Gastroesophageal sphincter (tissue), 4 donors: Measurements from ENCODE around the gene ZDHHC3. TPM values are rescaled to one million over a fixed set of nuclear protein-coding genes. Genes with fewer than 3 reads are reported as not detected.
A peak's percentile ranks its signal among the peaks of the same experiment; 100 is the strongest.

Experiments used
- ATAC-seq: fragments of 150-250 bp; one replicate; pipeline ENCODE4 v1.9.1; 2016; ENCODE audit warnings: mild to moderate bottlenecking, moderate library complexity
- H3K27ac ChIP-seq, 4 donors: fragments of 200-600 bp; sonication (generic) in 3 of 4; 1 replicate in 3 of 4; 2 replicates in 1 of 4; pipeline ENCODE4 v1.5.1; 2016 to 2019
- H3K27me3 ChIP-seq: fragments of 200-600 bp; sonication (generic); one replicate; pipeline ENCODE4 v1.5.1; 2019
- H3K36me3 ChIP-seq, 2 donors: fragments of 200-600 bp; sonication (generic); one replicate each; pipeline ENCODE4 v1.5.1; 2019; ENCODE audit warnings: control low read depth in 1 of 2
- H3K4me1 ChIP-seq, 3 donors: fragments of 200-600 bp; sonication (generic); 1 replicate in 2 of 3; 2 replicates in 1 of 3; pipeline ENCODE4 v1.5.1; 2016 to 2019; ENCODE audit warnings: control low read depth in 2 of 3
- H3K4me3 ChIP-seq, 2 donors: fragments of 200-600 bp; sonication (generic); one replicate each; pipeline ENCODE4 v1.5.1; 2019; ENCODE audit warnings: mild to moderate bottlenecking in 1 of 2, moderate library complexity in 1 of 2
- H3K9me3 ChIP-seq, 3 donors: fragments of 200-600 bp; sonication (generic); one replicate each; pipeline ENCODE4 v1.5.1; 2017 to 2019; ENCODE audit warnings: control low read depth in 2 of 3
- CTCF ChIP-seq, 4 experiments: fragments of 200-600 bp in 2 of 4; fragments of 450-650 bp in 2 of 4; sonication (generic) in 1 of 4; IDR thresholded peaks; one replicate each; pipeline ENCODE4 v1.5.1; 2017 to 2019; ENCODE audit warnings: antibody characterized with exemption in 4 of 4, mild to moderate bottlenecking in 2 of 4, moderate library complexity in 2 of 4
- EP300 ChIP-seq: sonication (generic); formaldehyde crosslinking; IDR thresholded peaks from one replicate; pipeline ENCODE4 v1.6.1; 2017; ENCODE audit warnings: antibody characterized with exemption, mild to moderate bottlenecking
- POLR2A ChIP-seq, 2 donors: fragments of 450-650 bp; IDR thresholded peaks; one replicate each; pipeline ENCODE4 v1.6.1; 2017; ENCODE audit warnings: antibody characterized with exemption in 2 of 2, mild to moderate bottlenecking in 2 of 2, moderate library complexity in 1 of 2
- POLR2AphosphoS5 ChIP-seq: sonication (generic); formaldehyde crosslinking; IDR thresholded peaks from one replicate; pipeline ENCODE4 v1.6.1; 2017; ENCODE audit warnings: antibody characterized with exemption
- WGBS, 2 donors: methylation state at CpG; one replicate each; pipeline ENCODE4 v1.1.5; 2018; ENCODE audit warnings: low coverage in 1 of 2; 5-methylcytosine and 5-hydroxymethylcytosine counted together
- total RNA-seq, 4 donors: library from RNA; depleted of rRNA; stranded (reverse); fragments of >200 nt; gene quantifications; one replicate each; pipeline ENCODE4 v1.1.0, GENCODE V29; 2016

ZDHHC3 gene
- total RNA-seq, 4 donors from 2014 or later = 66.6 to 91.2 (median 78.5) TPM

- 70 to 89% methylated on average over 3 of the region's 3 CpGs for WGBS, 2 donors
These were observed 85.1 kb downstream of the ZDHHC3 start for GRCh38 chr3:44890852-44891251.

GRCh38 chr3:44890258-44890657 is 85.7 kb downstream of the ZDHHC3 start:
- no peak for TF ChIP-seq POLR2A (IDR thresholded peaks at IDR 0.05)
- TF ChIP-seq EP300 = no peak
- TF ChIP-seq CTCF (IDR thresholded peaks at IDR 0.05) = no peak
- TF ChIP-seq POLR2AphosphoS5 = no peak
- H3K27ac ChIP-seq = no peak overlapping the region
- no peak for ATAC-seq
- no peaks in the 10 kb centered on the region for H3K4me1 ChIP-seq
- H3K27me3 ChIP-seq = peaks cover 17% of the 10 kb centered on the region
- 34% methylated on average over 2 of the region's 3 CpGs; no CpG with 5 or more reads in 1 of the 2 donors for WGBS, 2 donors
- no peak overlapping the region for H3K4me3 ChIP-seq
- no peaks in the 10 kb centered on the region for H3K9me3 ChIP-seq
- H3K36me3 ChIP-seq = no peaks in the 10 kb centered on the region

More at GRCh38 chr3:44890852-44891251, 85.1 kb downstream of the ZDHHC3 start:
- TF ChIP-seq POLR2AphosphoS5 (no peak), CTCF (IDR thresholded peaks at IDR 0.05) (no peak), POLR2A (IDR thresholded peaks at IDR 0.05) (no peak), EP300 (no peak)
- Histone ChIP-seq H3K27me3 (peaks cover 17% of the 10 kb centered on the region), H3K27ac (no peak overlapping the region), H3K4me3 (no peak overlapping the region), H3K36me3 (no peaks in the 10 kb centered on the region), H3K9me3 (no peaks in the 10 kb centered on the region), H3K4me1 (no peaks in the 10 kb centered on the region)
- ATAC-seq = no peak

- Histone ChIP-seq H3K9me3 (no peaks in the 10 kb centered on the region), H3K27ac (no peak overlapping the region), H3K27me3 (peaks cover 19% of the 10 kb centered on the region), H3K4me1 (no peaks in the 10 kb centered on the region), H3K4me3 (no peak overlapping the region), H3K36me3 (no peaks in the 10 kb centered on the region)
- ATAC-seq = no peak
- TF ChIP-seq POLR2AphosphoS5 (no peak), CTCF (IDR thresholded peaks at IDR 0.05) (no peak), EP300 (no peak), POLR2A (IDR thresholded peaks at IDR 0.05) (no peak)
- WGBS, 2 donors = 75% methylated on average over 6 to 7 of the region's 7 CpGs
These were observed 88.9 kb downstream of the ZDHHC3 start for GRCh38 chr3:44887101-44887500.

- Histone ChIP-seq H3K4me3 (no peak overlapping the region), H3K27ac (no peak overlapping the region), H3K36me3 (no peaks in the 10 kb centered on the region), H3K27me3 (peaks cover 19% of the 10 kb centered on the region), H3K4me1 (no peaks in the 10 kb centered on the region), H3K9me3 (no peaks in the 10 kb centered on the region)
- no peak for ATAC-seq
- no peak for TF ChIP-seq CTCF (IDR thresholded peaks at IDR 0.05)
- no peak for TF ChIP-seq EP300
- TF ChIP-seq POLR2A (IDR thresholded peaks at IDR 0.05) = no peak
- no peak for TF ChIP-seq POLR2AphosphoS5
- 45 to 89% methylated on average over 1 to 2 of the region's 3 CpGs for WGBS, 2 donors
These were observed 89.4 kb downstream of the ZDHHC3 start for GRCh38 chr3:44886561-44886960.

- Histone ChIP-seq H3K4me3 (no peak overlapping the region), H3K27me3 (peaks cover 19% of the 10 kb centered on the region), H3K27ac (peak overlapping the region in 1 of 4 donors; percentile 15), H3K4me1 (no peaks in the 10 kb centered on the region), H3K9me3 (no peaks in the 10 kb centered on the region), H3K36me3 (no peaks in the 10 kb centered on the region)
- ATAC-seq = no peak
- WGBS, 2 donors = 0 to 37% methylated on average over 1 to 3 of the region's 4 CpGs
- TF ChIP-seq POLR2AphosphoS5 (no peak), POLR2A (IDR thresholded peaks at IDR 0.05) (no peak), EP300 (no peak), CTCF (IDR thresholded peaks at IDR 0.05) (no peak)
These were observed 90.4 kb downstream of the ZDHHC3 start for GRCh38 chr3:44885618-44886017.
